GM12801 (cell line): ENCODE measurements around the gene XRCC3.

Experiments used
- TF ChIP-seq, protein P1 (sequence below): IDR thresholded peaks from one replicate; pipeline ENCODE4 v1.5.1; 2011; ENCODE audit warnings: control low read depth; ENCODE audit not compliant: insufficient read length; ENCODE audit errors: extremely low read depth

Gene XRCC3

DNA sequence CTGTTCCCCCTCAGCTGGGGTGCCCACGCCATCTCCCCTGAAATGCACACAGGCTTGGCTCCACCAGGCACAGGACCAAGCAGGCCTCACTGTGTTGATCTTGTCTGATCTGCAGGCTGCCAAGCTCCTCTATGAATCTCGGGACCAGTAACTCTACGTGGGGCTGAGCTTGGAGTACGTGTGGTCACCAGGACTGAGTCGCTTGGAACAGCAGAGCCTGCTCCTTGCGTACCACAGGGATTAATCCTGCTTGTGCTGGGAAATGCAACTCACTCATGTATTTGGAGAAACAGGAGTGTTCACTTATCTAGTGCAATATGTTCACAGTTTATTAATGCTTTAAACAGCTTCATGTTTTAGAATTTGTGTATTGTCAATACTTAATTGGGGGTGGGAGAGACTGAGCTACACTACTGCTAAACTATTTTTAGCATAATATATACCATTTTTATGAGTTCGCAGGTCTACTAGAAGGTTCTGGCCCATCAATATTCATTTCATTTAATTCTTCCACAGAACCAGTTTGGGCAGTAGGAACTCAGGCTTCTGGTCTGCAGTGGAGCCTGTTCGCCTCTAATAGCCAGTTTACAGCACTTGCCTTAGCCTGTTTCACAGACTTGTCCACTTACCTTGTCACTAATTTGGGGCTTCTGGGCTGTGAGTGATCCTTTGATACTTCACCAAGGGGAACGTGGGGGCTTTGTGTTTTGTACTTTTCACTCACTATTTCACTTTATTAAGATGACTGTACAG lies 17.8 kb upstream of the XRCC3 start:
- TF ChIP-seq, protein P1, sequence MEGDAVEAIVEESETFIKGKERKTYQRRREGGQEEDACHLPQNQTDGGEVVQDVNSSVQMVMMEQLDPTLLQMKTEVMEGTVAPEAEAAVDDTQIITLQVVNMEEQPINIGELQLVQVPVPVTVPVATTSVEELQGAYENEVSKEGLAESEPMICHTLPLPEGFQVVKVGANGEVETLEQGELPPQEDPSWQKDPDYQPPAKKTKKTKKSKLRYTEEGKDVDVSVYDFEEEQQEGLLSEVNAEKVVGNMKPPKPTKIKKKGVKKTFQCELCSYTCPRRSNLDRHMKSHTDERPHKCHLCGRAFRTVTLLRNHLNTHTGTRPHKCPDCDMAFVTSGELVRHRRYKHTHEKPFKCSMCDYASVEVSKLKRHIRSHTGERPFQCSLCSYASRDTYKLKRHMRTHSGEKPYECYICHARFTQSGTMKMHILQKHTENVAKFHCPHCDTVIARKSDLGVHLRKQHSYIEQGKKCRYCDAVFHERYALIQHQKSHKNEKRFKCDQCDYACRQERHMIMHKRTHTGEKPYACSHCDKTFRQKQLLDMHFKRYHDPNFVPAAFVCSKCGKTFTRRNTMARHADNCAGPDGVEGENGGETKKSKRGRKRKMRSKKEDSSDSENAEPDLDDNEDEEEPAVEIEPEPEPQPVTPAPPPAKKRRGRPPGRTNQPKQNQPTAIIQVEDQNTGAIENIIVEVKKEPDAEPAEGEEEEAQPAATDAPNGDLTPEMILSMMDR: no peak

DNA sequence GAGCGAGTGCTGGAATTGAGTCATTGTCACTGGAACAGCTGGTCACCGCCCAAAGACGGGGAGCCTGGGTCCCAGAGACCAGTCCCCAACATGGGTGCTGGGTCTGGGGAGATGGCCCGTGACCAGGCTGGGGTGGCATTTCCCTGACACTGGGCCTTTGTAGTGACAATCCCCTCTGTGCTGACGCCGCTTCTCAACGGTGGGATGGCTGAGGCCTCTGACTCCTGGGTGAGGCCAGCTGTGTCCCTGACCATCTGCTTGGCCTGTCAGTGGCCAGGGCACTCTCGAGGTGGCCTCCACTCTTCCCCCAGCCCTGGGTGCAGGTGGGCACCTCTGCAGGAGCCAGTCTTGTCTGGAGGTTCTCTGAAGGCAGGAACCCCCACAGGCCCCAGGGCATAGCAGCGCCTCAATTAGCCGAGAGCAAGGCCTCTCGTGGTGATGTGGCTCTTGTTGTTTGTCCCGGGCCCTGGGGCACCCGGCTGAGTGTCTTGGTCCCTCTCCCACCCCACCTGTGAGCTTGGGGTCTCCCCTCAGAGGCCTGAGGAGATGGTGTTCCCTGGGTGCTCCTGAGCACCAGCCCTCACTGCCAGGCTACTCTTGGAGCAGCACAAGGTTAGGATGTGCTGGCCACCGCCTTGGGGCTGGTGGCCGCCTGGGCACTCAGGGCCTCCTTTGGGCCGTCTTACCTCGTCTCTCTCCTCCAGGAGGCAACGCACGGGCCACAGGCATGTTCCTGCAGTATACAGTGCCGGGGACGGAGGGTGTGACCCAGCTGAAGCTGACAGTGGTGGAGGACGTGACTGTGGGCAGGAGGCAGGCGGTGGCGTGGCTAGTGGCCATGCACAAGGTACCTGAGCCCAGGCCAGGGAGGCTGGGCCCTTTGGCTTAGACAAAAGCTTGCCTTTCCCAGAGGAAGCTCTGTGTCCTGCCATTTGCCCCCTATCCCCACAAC lies 16.9 kb upstream of the XRCC3 start:
- TF ChIP-seq, protein P1: no peak

DNA sequence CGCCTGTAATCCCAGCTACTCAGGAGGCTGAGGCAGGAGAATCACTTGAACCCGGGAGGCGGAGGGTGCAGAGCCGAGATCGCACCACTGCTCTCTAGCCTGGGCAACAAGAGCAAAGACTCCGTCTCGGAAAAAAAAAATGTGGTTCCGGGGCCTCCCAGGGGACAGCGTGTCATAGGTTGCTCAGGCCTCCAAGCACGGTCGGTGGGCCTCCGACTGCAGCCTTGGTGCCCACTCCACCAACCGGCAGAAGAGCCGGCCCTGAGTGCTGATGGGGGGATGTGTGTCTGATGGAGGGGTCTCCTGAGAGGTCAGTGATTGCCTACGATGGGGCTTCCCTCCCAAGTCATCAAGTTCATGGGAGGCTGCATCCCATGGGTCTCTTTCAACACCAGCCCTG lies 16.2 kb upstream of the XRCC3 start:
- TF ChIP-seq, protein P1: no peak

DNA sequence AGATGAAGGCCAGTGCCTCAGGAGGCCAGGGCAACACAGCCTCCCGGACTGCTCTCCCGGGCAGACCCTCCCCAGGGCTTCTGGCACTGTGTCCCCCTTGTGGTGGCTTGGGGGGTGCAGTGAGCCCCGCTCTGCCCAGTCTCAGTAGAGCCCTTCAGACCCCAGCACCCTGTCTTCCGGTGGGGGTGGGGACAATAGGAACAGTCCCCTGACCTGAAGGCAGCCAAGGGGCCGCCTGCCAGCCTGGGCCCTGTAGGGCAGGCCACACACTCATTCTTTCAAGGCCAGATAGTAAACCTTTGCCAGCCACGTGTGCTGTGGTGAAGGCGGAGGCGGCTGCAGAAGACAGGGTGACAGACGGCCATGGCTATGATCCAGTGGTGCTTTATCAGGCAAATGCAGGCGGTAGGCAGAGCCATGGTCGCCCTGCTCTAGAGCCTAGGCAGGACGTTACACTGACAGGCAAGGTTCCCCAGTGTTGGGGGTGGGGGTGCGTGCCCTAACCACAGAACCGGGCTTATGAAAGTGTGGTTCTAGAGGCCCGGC lies 15.3 kb upstream of the XRCC3 start:
- TF ChIP-seq, protein P1: no peak

DNA sequence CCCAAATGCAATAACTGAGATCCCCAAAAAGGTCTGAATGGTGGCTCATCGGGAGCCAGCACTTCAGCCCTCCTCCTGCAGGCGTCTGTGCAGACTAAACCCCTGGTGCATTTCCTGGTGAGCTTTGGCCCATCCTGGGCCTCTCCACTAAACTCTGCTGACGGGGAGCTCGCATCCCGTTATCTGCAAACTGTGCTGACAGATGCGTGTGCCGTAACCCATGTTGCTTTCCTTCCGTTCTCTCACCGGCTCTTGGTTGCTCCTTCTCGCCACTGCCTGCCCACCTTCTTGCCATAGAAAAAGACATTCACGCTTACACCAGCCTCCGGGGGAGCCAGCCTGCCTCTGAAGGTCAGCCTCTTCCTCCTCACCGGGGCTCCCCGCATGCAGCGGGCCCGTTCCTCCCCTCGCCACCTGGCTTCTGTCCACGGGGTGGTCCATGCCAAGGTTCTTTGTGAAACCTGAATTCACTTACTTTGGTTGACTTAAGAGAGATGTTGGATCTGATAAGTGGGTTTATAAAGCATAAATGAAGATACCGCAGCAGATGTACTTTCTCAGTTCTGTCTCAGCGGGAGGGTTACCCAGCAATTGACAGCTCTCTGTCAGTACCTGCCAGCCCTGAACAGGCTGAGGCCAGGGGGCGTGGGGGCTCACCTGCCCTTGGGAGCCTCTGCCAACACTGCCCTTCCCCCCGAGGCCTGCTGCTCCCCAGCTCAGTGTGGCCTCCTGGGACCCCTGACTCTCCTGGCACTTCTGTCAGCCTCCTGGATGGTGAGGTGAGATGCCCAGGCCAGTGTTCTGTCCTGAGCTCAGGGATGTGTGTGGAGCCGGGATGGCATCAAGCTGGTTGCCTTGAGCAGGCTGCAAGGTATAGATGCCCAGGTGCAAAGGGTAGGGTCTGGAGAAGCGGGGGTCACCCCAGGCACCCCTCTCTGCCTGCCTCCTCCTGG lies 14.5 kb upstream of the XRCC3 start:
- TF ChIP-seq, protein P1: no peak

DNA sequence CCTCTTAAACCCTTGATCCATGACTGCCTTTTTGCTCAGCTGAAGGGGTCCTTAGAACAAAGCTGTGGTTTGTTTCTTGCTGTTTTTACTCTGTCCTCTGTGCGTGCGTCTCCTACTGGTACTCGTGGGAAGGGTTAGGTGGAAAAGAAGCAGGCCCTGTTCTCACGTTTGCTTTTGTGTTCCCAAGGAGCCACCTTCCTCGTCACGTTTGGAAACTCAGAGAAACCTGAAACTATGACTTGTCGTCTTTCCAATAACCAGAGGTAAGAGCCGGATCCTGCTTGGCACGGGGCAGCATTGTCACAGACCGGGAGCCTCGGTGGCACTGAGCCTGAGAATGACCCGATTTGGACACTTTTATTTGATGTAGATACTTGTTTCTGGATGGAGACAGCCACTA lies 13.5 kb upstream of the XRCC3 start:
- TF ChIP-seq, protein P1: no peak
